GM12875 (cell line): ENCODE data around the gene TMEM168.
"Not testable (repeated sequence)": the region's sequence is repeated elsewhere in the genome, so short reads cannot be mapped to it uniquely, and the experiment has no call there.

Experiments used
- H3K4me3 ChIP-seq: one replicate; pipeline ENCODE4 v1.5.1; 2011; ENCODE audit warnings: low read depth, low read length, control low read depth
- TF ChIP-seq, protein P1 (sequence below): IDR thresholded peaks from 2 replicates; pipeline ENCODE4 v1.5.1; 2011; ENCODE audit warnings: low read depth, mild to moderate bottlenecking, control low read depth, inconsistent platforms, low read length, moderate library complexity, borderline replicate concordance; ENCODE audit not compliant: insufficient read depth

The TMEM168 gene, protein sequence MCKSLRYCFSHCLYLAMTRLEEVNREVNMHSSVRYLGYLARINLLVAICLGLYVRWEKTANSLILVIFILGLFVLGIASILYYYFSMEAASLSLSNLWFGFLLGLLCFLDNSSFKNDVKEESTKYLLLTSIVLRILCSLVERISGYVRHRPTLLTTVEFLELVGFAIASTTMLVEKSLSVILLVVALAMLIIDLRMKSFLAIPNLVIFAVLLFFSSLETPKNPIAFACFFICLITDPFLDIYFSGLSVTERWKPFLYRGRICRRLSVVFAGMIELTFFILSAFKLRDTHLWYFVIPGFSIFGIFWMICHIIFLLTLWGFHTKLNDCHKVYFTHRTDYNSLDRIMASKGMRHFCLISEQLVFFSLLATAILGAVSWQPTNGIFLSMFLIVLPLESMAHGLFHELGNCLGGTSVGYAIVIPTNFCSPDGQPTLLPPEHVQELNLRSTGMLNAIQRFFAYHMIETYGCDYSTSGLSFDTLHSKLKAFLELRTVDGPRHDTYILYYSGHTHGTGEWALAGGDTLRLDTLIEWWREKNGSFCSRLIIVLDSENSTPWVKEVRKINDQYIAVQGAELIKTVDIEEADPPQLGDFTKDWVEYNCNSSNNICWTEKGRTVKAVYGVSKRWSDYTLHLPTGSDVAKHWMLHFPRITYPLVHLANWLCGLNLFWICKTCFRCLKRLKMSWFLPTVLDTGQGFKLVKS

GRCh38 chr7:112789817-112790585 is at the start of gene TMEM168:
TSS of gene TMEM168 (minus strand) at chr7:112790393. CDS start at chr7:112784825, 5,568 bp downstream.
- H3K4me3 ChIP-seq = peak within 1 kb of the TSS; percentile 94
- TF ChIP-seq, protein P1, sequence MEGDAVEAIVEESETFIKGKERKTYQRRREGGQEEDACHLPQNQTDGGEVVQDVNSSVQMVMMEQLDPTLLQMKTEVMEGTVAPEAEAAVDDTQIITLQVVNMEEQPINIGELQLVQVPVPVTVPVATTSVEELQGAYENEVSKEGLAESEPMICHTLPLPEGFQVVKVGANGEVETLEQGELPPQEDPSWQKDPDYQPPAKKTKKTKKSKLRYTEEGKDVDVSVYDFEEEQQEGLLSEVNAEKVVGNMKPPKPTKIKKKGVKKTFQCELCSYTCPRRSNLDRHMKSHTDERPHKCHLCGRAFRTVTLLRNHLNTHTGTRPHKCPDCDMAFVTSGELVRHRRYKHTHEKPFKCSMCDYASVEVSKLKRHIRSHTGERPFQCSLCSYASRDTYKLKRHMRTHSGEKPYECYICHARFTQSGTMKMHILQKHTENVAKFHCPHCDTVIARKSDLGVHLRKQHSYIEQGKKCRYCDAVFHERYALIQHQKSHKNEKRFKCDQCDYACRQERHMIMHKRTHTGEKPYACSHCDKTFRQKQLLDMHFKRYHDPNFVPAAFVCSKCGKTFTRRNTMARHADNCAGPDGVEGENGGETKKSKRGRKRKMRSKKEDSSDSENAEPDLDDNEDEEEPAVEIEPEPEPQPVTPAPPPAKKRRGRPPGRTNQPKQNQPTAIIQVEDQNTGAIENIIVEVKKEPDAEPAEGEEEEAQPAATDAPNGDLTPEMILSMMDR = no peak

GRCh38 chr7:112835928-112836327 is 45.7 kb upstream of the TMEM168 start:
- not testable (repeated sequence) for H3K4me3 ChIP-seq

- TF ChIP-seq, protein P1 = no peak
- no peak overlapping the region for H3K4me3 ChIP-seq
Measured at GRCh38 chr7:112833082-112833481, 42.9 kb upstream of the TMEM168 start.

DNA sequence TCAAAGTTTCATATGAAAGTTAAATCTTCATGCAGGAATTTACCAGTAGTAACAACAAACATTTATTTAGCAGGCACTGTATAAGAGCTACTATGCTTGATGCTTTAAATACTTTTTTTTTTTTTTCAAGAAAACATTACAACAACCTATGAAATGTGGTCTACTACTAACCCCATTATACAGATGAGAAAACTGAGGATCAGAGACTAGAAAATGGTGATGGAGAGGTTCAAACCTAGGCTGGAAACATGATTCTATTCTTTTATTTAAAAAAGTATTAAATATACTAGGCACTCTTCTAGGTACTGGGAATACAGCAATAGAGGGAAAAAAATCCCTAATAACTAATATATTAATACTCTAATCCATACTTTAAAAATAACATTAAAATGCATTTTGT is 40.6 kb upstream of the TMEM168 start:
- H3K4me3 ChIP-seq = no peak overlapping the region
- TF ChIP-seq, protein P1 = no peak

- no peak overlapping the region for H3K4me3 ChIP-seq
- TF ChIP-seq, protein P1 = no peak
Measured at GRCh38 chr7:112828696-112829095, 38.5 kb upstream of the TMEM168 start.

GRCh38 chr7:112821345-112821744 is 31.2 kb upstream of the TMEM168 start:
- H3K4me3 ChIP-seq = no peak overlapping the region
- TF ChIP-seq, protein P1 = no peak

GRCh38 chr7:112819536-112819935 is 29.3 kb upstream of the TMEM168 start:
- H3K4me3 ChIP-seq = no peak overlapping the region
- TF ChIP-seq, protein P1 = no peak
